ENCODE data around the gene PCDHGC4. TPM values are rescaled to one million over a fixed set of nuclear protein-coding genes. Genes with fewer than 3 reads are reported as not detected.

The PCDHGC4 gene
- polyA plus RNA-seq, 1 experiment, result 0.46 TPM

- TF ChIP-seq CTCF (IDR thresholded peaks at IDR 0.05; ENCODE audit: low read depth, low read length), result no peak
- Histone ChIP-seq H3K4me3 (ENCODE audit: low read depth, low read length) (no peak overlapping the region), H3K9me3 (ENCODE audit: control insufficient read depth, insufficient read depth, low read length) (peaks cover 11% of the 10 kb centered on the region; the same call in 1 of the 2 replicates), H3K27me3 (ENCODE audit: control insufficient read depth, insufficient read depth, low read length) (no peaks in the 10 kb centered on the region), H3K27ac (ENCODE audit: low read depth, low read length) (no peak overlapping the region)
- no peak for DNase-seq (ENCODE audit: low read depth, low spot score)
- CTCF ChIA-PET, result no interaction called here
- POLR2A ChIA-PET, result no interaction called here
Observed at GRCh38 chr5:141495453-141495811, 10.6 kb downstream of the PCDHGC4 start.

GRCh38 chr5:141496038-141496437 is 11.2 kb downstream of the PCDHGC4 start:
- H3K27me3 ChIP-seq (ENCODE audit: control insufficient read depth, insufficient read depth, low read length), result no peaks in the 10 kb centered on the region
- CTCF ChIA-PET, result interaction anchor here (1.5 kb wide), 1 partner anchor 68 kb away, joined by 4 read pairs; no protein-coding TSS in a partner anchor
- H3K4me3 ChIP-seq (ENCODE audit: low read depth, low read length), result no peak overlapping the region
- POLR2A ChIA-PET, result no interaction called here
- H3K27ac ChIP-seq (ENCODE audit: low read depth, low read length), result no peak overlapping the region
- no peak for TF ChIP-seq CTCF (IDR thresholded peaks at IDR 0.05; ENCODE audit: low read depth, low read length)
- DNase-seq (ENCODE audit: low read depth, low spot score), result no peak
- peaks cover 11% of the 10 kb centered on the region; the same call in 1 of the 2 replicates for H3K9me3 ChIP-seq (ENCODE audit: control insufficient read depth, insufficient read depth, low read length)

- ChIA-PET POLR2A (interaction anchor here (1.0 kb wide), 1 partner anchor 25 kb away, joined by 3 read pairs; no protein-coding TSS in a partner anchor), CTCF (interaction anchor here (1.0 to 1.6 kb wide), 3 partner anchors 11 to 56 kb away, joined by 5 to 6 read pairs (median 6); no protein-coding TSS in a partner anchor)
- DNase-seq (ENCODE audit: low read depth, low spot score), result no peak
- no peak for TF ChIP-seq CTCF (IDR thresholded peaks at IDR 0.05; ENCODE audit: low read depth, low read length)
- Histone ChIP-seq H3K27ac (ENCODE audit: low read depth, low read length) (no peak overlapping the region), H3K9me3 (ENCODE audit: control insufficient read depth, insufficient read depth, low read length) (no peaks in the 10 kb centered on the region), H3K4me3 (ENCODE audit: low read depth, low read length) (no peak overlapping the region), H3K27me3 (ENCODE audit: control insufficient read depth, insufficient read depth, low read length) (no peaks in the 10 kb centered on the region)
Observed at GRCh38 chr5:141501761-141502160, 16.9 kb downstream of the PCDHGC4 start.

- Histone ChIP-seq H3K27me3 (ENCODE audit: control insufficient read depth, insufficient read depth, low read length) (no peaks in the 10 kb centered on the region), H3K9me3 (ENCODE audit: control insufficient read depth, insufficient read depth, low read length) (no peaks in the 10 kb centered on the region), H3K27ac (ENCODE audit: low read depth, low read length) (no peak overlapping the region), H3K4me3 (ENCODE audit: low read depth, low read length) (no peak overlapping the region)
- no peak for DNase-seq (ENCODE audit: low read depth, low spot score)
- TF ChIP-seq CTCF (IDR thresholded peaks at IDR 0.05; ENCODE audit: low read depth, low read length), result no peak
- CTCF ChIA-PET, result no interaction called here
- POLR2A ChIA-PET, result no interaction called here
Observed at GRCh38 chr5:141503681-141504080, 18.9 kb downstream of the PCDHGC4 start.

DNA sequence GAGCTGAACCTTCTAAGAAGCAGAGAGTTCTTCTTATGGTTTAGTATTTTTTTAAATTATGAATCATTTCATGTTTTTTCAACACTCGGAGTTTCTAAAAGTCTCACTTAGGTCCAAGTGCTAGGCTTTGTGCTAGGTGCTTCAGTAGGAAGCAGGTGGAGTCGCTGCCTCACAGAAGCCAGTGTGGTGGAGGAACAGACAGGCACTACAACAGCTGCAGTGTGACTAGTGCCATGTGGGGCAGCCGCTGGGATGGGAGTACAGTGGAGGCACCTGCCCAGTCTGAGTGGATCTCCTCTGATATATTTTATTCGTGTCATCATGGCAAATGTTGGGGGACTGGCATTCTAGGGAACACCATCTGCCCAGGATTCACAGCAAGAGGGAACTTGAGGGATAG is 19.4 kb downstream of the PCDHGC4 start:
- Histone ChIP-seq H3K4me3 (ENCODE audit: low read depth, low read length) (no peak overlapping the region), H3K27ac (ENCODE audit: low read depth, low read length) (no peak overlapping the region), H3K9me3 (ENCODE audit: control insufficient read depth, insufficient read depth, low read length) (no peaks in the 10 kb centered on the region), H3K27me3 (ENCODE audit: control insufficient read depth, insufficient read depth, low read length) (no peaks in the 10 kb centered on the region)
- POLR2A ChIA-PET, result no interaction called here
- DNase-seq (ENCODE audit: low read depth, low spot score), result no peak
- TF ChIP-seq CTCF (IDR thresholded peaks at IDR 0.05; ENCODE audit: low read depth, low read length), result no peak
- CTCF ChIA-PET, result no interaction called here
